Testis (tissue), 2 donors: ENCODE data around the gene TNNI3K.

Source experiments
- CTCF ChIP-seq, 3 experiments: fragments of 450-650 bp in 2 of 3; fragments of 200-600 bp in 1 of 3; sonication (generic) in 1 of 3; IDR thresholded peaks; one replicate each; pipeline ENCODE4 v1.5.1; 2016 to 2019; ENCODE audit warnings: antibody characterized with exemption in 3 of 3, mild to moderate bottlenecking in 2 of 3, moderate library complexity in 1 of 3
- POLR2A ChIP-seq: fragments of 450-650 bp; IDR thresholded peaks from one replicate; pipeline ENCODE4 v1.6.1; 2017; ENCODE audit warnings: antibody characterized with exemption, mild to moderate bottlenecking, moderate library complexity

GRCh38 chr1:74396933-74397332 is 161.7 kb downstream of the TNNI3K start:
- TF ChIP-seq POLR2A (no peak), CTCF (IDR thresholded peaks at IDR 0.05) (no peak)
